Measurements from ENCODE around the gene KCNJ11.
"Not testable (repeated sequence)": the region's sequence is repeated elsewhere in the genome, so short reads cannot be mapped to it uniquely, and the experiment has no call there.

KCNJ11 gene

DNA sequence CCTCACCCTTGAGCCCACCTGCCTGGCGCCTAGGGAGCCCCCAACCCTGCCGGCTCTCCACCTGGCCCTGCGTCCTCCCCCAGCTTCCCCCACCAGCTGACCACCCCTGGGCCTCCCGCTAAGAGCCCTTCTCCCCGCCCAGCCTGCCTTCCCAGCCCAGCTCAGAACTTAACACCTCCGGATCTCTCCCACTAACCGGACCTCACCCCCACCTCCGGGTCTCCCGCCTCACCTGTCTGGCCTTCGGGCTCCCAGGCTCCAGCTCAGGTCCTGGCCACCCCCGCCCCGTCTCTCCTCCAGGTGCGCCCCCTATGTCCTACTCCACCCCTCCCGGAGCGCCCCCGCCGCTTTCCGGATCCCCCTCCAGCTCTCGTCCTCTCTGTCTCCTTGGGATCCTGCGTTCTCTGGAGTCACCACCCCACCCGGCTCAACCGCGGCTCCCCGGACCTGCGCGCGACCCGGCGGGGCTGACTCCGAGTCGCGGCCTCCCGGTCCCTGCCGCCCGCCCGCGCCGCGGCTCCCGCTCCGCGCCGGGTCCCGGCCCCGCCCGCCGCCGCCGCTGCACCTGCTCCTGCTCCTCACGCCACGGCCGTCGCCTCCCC lies at the start of gene KCNJ11:
TSS of gene KCNJ11 (minus strand) at position 51 of the 602 bp plus-strand sequence. CDS start 568 bp downstream, outside the sequence.
- no peak for DNase-seq (ENCODE audit: low spot score)

DNA sequence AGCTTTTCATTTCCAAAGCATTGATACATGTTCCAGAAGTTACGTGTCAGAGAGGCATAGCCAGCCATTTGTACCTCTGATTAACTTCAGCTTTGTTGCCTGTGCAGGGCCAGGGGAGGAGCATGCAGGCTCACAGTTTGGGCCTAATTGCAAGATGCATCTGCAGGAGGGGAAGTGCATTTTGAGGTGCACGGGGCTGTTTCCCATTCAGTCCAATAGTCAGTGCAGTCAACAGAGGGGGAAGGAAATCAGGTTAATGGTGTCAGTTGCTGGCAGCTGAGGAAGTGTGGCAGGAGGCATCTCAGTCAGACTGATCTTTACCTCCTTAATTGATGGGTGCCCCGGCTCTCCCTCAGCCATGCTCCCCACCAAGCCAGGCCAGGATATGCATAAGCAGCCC lies 48.9 kb upstream of the KCNJ11 start:
- no peak for DNase-seq (ENCODE audit: low spot score)

DNA sequence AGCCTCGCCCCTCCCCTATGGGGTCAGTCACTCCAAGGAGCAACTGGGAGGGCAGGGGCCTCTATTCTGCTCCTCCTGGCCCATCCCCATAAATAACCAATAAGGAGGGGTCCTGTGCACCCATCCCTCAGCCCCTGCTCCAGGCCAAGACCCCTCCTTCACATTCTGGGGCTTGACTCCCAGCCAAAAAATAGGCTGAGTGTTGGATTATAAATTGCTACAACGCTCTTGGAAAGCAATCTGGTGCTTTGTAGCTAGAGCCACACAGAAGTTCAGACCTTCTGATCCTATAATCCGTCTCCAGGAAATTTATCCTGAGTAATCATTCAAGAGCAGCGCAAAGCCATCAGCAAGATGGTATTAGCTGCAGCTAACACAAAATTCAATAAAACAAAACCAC lies 45.6 kb upstream of the KCNJ11 start:
- DNase-seq (ENCODE audit: low spot score): no peak

DNA sequence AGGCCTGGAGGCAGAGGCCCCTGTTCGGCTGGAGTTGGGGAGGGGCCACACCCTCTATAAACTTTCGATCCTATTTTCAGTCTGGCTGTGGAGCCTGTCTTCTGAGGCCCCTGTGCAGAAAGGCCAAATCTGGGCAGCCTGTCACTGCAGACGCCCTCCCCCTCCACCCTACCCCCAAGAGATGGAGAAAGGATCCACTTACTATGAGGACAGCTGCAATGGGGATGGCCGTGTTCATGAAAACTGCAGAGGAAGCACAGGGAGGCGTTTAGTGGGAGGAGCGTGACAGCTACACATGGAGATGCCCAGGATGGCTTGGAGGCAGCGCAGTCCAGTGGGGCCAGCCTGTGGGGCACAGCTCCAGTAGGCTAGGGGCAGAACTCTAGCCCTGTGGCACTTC lies 43.5 kb upstream of the KCNJ11 start:
- no peak for DNase-seq (ENCODE audit: low spot score)

DNA sequence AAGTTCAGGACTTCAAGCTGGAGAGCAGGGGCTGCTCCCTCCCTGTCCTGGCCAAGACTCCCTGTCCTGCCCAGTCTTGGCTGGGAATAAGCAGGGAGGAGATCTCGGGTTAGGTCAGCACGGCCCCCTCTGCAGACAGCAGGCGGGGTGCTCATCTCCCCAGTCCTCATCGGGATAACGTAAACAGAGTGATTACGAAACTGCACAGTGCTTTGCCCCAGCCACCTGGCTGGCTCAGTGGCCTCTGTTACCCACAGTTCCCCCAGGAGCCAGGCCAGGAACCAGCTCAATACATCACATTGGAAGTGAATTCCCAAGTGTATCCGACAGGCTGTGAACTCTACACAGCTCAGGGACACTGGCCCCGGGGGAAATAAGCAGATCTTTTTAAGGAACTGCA lies 42.7 kb upstream of the KCNJ11 start:
- no peak for DNase-seq (ENCODE audit: low spot score)

DNA sequence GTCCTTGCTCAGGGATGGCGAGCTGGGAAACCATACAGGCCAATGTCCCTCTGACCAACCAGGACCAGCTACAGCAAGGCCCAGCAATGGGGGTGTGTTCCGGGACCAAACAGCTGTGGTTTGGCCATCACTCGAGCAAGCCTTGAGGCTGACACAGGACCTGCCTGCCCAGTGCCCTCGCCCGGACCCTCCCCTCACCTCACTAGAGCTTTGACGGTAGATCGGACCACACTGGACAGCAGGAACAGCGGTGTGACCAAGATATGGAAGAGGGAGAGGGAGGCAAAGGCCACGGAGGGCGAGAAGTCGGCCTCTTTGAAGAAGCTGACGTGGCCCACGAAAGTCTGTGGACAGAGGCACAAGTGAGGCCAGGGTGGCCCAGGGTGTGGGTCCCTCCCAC lies 42.2 kb upstream of the KCNJ11 start:
- DNase-seq (ENCODE audit: low spot score): no peak

DNA sequence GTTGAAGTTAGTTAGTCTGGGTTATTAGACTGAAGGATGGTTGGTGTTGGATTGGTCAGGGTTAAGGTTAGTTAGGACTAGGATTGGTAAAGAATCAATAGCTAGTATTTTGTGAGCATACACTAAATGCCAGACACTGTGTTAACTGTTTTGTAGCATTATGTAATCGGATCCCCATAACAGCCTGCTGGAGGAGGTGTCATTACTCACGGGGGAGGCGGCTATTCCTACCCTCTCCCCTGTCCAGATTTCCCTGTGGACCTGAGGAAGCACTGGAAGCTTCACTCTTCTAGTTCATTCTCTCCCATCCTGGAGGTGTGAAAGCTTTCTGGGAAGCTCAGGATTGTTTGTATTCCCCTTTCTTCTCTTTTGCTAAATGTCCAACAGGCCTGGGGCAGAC lies 40.5 kb upstream of the KCNJ11 start:
- DNase-seq (ENCODE audit: low spot score): no peak

DNA sequence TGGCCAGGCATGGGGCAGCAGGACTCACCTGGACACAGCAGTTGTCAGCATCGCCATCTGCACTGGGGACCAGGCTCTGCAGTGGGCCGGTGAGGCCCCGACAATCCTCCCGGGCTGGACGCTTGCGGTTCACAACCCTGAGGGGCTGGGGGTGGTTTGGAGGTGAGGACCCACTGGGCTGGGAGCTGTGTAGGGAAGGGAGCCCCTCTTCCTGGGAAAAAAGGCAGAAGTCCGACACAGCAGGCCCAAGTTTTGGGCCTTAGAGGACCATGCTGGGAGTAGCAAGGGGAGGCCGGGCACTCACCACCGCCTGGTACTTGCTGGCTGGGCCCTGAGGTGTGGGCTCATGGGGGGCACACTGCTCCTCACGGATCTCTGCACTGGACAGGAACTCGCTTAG lies 39.8 kb upstream of the KCNJ11 start:
- DNase-seq (ENCODE audit: low spot score): no peak

DNA sequence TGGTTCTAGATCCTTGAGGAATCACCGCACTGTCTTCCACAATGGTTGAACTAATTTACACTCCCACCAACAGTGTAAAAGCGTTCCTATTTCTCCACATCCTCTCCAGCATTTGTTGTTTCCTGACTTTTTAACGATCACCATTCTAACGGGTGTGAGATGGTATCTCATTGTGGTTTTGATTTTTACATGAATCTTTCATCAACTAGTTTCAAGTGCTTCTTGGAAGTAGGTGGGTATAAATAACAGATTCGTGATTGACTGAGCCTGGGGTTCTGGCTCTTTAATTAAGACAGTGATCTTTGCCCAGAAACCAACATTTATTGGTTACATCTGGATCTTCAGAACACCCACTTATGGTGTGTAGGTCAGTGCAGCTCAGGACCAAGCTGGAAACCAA lies 37.8 kb upstream of the KCNJ11 start:
- DNase-seq (ENCODE audit: low spot score): not testable (repeated sequence)

DNA sequence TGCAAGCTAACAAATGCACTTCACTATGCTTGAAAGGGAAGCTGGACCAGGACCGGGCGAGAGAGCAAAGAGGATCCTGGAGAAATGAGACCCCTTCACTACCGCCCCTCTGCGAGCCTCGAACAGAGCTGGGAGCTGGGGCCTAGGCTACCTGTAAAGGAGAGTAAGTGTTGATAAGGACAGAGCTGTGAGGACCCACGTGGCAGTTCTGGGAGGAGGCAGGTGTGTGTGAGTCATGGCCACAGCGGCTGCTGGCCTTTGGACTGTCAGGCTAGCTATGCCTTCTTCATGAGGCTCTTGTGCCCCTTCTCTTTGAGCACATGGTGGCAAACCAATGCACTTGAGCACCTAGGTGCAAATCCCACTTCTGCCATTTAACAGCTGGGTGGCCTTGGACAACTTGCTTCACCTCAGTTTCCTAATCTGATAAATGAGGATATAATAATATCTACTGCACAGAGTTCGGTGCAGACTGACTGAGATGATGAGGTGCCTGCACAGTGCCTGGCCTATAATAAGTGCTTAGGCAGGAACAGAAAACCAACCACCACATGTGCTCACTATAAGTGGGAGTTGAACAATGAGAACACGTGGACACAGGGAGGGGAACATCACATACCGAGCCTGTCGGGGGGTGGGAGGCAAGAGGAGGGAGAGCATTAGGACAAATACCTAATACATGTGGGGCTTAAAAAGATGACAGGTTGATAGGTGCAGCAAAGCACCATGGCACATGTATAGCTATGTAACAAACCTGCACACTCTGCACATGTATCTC lies 35.3 kb upstream of the KCNJ11 start:
- DNase-seq (ENCODE audit: low spot score): no peak

DNA sequence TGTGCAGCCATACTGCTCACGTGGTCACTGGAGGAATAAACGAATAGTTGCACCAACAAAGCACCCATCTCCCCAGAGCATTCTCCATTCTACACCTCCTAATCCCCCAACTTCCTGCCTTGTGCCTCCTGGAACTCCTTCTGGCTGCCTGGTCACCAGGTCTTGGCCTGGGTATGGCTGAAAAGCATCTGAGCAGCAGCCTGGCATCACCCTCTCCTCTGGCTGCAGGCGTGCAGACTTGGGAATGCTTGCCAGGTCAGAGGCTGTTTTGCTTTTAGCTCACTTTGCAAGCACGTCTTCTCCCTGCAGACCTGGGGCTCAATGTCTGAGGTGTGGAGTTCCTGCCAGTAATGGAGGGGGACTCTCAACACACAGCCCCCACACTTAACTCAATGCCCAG lies 33.3 kb upstream of the KCNJ11 start:
- DNase-seq (ENCODE audit: low spot score): no peak

DNA sequence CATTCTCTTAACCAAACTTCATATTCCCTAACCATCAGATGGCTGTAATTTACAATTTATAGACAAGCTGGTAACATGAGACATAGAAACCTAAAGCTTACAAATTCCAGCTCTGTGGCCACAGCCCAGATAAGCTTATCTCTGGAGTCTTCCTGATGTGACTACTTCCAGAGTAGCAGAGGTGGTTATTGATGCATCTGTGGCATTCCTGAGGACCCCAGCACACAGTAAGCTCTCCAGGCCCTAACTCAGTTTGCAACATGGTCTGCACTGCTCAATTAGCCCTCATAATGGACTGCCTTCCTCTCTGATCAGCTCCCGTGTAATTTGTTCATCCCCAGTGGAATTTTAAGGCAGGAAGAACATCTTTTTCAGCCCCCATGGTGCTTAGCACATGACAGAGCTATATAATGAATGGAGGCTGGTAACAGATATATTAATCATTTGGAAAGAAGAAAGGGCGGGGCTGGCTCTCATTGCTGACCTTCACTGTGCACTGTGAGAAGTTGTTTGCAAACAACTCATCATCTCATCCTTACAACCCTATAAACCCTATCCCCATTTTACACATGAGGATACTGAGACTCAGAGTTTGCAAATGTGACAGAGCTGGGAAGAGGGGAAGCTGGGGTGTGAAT lies 30.1 kb upstream of the KCNJ11 start:
- DNase-seq (ENCODE audit: low spot score): no peak

DNA sequence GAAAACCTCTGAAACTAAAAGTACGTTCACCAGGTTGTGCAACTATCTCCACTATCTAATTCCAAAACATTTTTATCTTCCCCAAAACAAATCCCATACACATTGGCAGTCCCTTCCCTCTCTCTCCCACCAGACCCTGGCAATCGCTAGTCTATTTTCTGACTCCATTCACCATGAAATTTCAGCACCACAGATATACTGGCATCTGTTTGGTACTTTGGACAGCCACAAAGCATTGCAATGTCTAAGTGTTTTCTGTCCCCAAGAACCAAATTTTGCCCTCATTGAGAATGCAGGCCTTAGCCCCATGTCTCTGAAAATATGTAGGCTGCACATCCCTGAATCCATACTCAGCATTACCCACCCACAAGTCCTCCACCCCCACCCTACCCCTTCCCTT lies 28.0 kb upstream of the KCNJ11 start:
- DNase-seq (ENCODE audit: low spot score): no peak

DNA sequence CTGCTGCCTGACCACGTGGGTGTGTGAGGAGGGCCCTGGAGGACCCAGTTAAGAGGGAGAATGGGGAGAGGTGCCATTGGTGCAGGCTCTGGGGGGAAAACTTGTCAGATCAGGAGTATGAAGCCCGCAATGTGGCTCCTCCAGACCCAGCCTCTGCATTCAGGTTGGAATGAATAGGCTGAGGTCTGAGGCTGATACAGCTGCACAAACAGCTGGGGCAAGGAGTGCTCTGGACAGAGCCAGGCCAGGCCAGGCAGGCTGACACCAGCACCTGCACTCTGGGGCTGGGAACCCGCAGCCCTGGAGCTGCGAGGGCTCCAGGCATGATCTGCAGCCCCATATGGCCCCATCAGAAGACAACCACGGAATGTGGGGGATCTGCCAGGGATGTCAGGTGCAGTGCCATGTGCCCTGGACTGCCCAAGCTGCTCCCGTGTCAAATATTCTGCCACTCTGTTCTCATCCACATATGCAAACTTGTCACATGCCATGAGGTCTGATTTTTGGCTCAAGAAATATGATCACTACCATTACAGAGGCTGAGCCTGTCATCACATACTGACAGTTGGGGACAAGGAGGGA lies 27.2 kb upstream of the KCNJ11 start:
- no peak for DNase-seq (ENCODE audit: low spot score)

DNA sequence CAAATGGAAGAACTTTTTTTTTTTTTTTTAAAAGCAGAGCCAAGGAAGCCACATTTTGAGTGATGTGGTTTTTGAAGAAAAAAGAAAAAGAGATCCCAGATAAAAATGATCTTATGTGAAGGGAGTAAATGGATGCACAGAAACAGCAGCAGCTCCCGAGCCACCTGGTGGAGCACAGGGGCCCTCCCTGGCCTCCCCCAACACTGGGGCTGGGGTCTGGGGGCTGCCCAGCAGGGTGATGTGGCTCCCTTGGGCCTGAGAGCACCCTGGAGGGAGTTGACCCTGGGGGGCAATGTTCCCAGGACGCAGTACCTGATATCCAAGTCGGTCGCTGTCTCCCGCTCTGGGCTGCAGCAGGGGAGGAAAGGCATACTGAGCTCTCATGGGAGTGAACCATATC lies 26.5 kb upstream of the KCNJ11 start:
- no peak for DNase-seq (ENCODE audit: low spot score)

DNA sequence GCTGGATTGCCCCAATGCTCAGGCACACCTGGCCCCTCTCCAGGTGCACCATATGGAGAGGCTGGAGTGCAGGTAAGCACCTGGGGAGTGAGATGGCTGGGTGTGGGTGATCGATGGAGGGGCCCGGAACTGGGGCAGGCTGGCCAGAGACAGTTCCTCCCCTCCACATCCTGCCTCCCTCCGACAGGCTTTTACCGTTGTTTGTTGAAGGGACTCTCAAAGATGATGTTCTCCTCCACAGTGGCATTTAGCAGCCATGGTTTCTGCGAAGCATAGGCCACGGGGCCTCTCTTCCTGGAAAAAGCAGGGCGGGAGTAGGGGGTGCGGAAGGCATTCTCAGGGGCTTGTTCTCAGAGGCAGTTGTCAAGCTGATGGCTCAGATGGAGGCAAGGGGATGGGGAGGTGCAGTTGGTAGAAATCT lies 25.9 kb upstream of the KCNJ11 start:
- no peak for DNase-seq (ENCODE audit: low spot score)

DNA sequence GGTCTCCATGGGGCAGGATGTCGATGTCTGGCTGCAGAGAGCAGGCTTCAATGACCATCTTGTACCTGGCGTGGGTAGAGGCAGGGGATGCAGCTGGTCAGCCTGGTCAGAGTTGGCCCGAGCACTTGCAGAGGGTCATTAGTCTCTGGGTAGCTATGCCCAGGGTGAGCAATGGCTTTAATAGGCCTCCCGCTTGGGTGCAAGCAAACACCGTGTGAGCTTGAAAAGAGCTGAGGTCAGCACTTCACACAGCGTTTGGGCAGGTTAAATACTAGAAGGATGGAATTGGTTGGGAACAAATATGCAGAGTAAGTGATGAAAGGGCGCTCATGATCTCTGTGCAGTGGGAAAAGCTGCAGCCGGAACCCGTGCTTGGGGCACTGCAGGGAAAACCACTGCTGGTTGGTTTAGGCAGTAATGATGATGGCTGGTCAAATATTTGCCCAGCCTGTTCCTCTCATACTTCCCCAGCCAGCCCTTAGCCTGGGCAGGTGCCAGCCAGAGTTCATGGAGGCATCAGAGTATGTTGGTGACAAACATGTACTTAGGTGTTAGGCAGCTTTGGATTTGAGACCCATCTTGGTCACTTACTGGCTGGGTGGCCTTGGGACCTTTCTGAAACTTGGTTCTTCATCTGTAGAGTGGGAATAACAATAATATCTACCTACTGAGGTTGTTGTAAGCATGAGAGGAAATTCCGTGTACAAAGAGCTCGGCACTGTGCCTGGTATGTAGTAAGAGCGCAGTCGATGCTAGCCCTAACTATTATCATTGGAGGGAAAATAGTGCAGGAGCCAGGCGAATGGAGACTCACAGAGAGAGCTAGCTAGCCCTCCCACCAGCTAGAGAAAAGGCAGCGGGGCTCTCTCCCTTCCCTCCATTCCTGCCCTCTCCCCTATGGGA lies 25.2 kb upstream of the KCNJ11 start:
- DNase-seq (ENCODE audit: low spot score): no peak

DNA sequence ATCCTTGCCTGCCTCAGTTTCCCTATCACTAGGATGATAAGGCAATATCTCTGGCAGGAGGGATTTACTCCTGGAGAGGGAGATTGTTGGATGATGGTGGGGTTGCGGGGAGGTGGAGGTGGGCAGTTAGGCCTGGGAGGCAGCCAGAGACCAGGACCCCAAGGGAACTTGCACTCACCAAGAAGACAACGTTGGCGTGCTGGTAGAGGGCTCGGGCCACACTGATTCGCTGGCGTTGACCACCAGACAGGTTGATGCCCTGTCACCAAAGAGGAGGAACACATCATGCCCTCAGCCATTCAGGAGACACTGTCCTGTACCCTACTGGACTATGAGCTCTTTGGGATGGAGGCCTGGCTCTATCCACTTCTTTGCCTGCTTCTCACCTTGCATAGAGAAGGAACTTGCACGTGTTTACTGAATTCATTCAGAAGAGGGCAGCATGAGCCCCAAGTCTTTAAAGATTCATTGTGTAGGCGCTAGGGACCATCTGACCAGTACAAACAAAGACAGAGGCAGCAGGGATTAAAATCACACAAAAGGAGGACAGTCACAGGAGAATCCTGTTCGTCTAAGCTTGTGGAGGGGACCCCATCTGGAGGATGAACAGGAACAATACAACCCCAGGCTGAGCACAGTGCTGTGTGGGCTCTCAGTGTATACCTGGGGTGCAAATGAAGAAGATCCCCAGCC lies 24.2 kb upstream of the KCNJ11 start:
- peak; percentile 36 for DNase-seq (ENCODE audit: low spot score)

DNA sequence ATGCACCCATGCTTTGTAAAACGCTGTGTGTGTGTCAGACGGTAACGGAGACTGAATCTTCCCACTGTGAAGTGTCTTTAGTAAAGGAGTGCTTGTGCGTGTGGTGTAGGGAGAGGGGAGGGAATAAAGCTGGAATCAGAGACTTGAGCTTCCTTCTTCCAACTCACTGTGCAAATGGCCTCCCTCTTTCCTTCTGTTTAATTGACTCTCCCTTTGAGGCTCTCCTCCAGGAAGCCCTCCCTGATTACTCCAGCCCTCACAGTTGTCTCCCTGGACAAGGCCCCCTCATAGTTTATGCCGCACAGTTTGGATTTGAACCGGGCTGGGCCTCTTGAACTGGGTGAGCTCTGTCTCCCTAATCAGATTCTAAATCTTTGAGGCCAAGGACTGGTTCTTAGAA lies 23.0 kb upstream of the KCNJ11 start:
- DNase-seq (ENCODE audit: low spot score): no peak

DNA sequence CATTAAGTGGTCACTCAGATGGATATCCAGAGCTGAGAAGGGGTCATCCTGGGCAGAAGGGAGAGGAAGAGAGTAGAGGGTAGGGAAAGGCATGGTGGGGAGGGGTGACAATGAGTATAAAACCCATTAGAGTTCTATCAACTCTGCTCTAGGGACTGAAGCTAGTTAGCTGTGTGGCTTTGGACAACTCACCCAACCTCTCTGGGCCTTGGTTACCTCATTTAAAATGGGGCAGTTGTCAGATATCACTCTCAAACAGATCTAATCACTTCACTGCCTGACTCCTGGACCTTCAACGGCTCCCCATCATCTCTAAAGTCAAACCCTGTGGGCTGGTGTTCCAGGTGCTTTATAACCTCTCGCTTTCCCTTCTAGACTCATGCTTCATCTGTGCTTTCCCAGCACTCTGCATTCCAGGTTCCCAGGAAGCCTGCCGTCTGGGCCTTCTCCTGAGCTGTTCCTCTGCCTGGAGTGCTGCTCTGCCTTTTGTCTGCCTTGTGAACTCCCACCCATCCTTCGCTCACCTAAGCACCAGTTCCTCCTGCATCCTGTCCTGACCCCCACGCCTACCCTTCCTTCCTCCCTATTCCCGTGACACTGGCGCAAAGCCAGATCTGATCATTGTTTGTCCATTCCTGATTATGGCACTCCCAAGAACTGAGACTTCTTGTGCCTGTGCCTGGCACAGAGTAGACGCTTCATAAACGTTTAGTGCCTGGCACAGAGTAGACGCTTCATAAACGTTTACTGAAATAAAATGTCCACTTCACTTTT lies 22.3 kb upstream of the KCNJ11 start:
- no peak for DNase-seq (ENCODE audit: low spot score)

DNA sequence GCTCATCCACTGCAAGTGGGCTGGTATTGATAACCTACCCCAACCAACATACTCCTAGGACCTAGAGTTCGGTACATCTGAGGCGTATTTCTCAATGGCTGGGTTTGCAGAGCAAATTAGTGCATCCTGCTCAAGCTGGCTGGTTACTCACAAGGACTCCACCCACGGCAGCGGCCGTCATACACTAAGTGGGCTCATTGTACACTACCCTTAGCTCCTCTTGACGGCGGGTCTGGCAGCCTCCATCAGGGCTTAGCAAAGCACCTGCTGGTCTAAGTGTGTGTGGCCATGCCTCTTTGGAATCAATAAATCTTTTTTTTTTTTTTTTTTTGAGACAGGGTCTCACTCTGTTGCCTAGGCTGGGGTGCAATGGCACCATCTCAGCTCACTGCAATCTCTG lies 20.2 kb upstream of the KCNJ11 start:
- no peak for DNase-seq (ENCODE audit: low spot score)
